AG09319 (cell line): ENCODE measurements around the gene CLIP4.

Experiments
- DNase-seq: peaks from one replicate; pipeline ENCODE4 v3.0.0-alpha.2; 2010; ENCODE audit warnings: low read depth; ENCODE audit errors: extremely low read depth
- TF ChIP-seq, protein P1 (sequence below): IDR thresholded peaks from 2 replicates; pipeline ENCODE4 v1.5.1; 2011; ENCODE audit warnings: low read depth, mild to moderate bottlenecking, inconsistent platforms, low read length, moderate library complexity

The CLIP4 gene

DNA sequence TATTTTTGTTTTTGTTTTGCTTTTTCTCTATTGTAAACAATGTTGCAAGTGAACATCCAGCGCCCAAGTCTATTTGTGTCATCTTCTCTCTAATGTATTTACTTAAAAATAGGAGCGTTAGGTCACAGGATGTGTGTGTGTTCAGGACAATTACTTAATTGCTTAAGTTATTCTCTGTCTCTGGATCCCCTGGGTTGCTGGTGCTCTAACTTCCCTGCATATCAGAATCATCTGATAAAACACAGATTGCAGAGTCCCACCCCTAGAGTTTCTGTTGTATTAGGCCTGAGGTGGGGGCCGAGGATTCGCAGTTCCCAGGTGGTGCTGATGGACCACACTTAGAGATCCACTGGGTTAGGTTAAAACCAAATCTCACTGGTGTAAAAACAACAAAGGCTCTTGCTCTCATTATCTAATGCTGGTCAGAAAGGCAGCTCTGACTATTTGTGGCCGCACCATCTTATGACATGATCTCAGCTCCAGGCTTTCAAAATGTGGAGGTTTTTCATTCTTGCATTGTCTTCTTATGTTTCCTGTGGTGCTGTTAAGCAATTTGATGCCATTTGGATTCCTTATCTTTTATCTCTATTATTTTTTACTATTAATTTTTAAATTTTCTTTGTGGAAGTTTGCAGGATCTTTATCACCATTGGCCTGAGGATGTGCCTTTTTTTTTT lies 87.7 kb downstream of the CLIP4 start:
- DNase-seq = no peak
- TF ChIP-seq, protein P1, sequence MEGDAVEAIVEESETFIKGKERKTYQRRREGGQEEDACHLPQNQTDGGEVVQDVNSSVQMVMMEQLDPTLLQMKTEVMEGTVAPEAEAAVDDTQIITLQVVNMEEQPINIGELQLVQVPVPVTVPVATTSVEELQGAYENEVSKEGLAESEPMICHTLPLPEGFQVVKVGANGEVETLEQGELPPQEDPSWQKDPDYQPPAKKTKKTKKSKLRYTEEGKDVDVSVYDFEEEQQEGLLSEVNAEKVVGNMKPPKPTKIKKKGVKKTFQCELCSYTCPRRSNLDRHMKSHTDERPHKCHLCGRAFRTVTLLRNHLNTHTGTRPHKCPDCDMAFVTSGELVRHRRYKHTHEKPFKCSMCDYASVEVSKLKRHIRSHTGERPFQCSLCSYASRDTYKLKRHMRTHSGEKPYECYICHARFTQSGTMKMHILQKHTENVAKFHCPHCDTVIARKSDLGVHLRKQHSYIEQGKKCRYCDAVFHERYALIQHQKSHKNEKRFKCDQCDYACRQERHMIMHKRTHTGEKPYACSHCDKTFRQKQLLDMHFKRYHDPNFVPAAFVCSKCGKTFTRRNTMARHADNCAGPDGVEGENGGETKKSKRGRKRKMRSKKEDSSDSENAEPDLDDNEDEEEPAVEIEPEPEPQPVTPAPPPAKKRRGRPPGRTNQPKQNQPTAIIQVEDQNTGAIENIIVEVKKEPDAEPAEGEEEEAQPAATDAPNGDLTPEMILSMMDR = no peak

DNA sequence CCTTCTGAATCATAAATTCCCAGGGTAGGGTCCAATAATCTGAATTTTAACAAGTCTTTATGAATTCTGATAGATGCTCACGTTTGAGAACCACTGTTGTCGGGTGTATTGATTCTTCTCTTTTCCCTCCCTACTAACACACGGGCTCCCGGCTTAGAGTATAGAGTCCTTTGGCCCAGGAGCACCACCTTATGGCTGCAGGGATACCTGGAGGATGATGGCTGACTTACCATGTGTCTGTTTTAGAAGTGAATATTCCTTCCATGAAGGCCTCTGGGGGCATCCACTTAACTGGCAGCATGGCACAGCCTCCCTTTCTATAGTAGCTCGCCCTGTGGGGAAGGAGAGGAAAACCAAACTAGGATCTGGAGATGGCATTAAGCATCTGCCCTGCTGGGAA lies 91.7 kb downstream of the CLIP4 start:
- TF ChIP-seq, protein P1 = no peak; the same call in 1 of the 2 replicates
- no peak for DNase-seq

DNA sequence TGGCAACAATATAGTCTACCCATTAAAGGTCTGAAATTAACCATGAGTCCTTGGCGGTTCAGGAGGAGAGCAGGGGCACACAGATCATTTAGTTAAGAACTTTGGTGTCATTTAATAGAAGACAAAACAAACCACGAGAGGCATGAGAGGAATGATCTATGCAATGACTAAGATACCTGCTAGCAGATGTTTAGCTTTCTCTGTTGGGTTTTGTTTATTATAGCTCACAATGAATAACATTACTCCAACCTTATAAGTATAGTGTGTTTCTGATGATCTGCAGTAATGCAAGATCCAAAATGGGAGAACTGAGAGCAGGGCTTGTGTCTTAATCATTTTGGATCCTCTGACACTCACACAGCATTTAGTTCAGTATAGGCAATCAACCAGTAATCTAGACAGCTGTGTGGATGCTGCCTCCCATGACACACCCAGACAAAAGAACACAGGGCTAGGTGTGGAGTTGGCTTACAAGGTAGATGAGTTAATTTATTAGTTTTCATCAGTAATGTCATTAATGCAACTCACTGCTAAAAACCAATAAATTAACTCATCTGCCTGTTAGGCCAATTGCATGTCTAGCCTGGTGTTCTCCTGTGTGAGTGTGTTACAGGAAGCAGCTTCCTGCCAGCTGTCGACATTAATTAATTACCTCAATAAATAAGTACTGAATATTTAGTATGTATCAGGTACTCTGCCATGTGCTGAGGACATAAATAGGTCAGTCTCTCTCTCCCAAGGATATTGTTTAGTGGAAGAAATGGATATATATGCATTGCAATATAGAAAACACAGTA lies 92.3 kb downstream of the CLIP4 start:
- DNase-seq = no peak
- TF ChIP-seq, protein P1 = no peak

DNA sequence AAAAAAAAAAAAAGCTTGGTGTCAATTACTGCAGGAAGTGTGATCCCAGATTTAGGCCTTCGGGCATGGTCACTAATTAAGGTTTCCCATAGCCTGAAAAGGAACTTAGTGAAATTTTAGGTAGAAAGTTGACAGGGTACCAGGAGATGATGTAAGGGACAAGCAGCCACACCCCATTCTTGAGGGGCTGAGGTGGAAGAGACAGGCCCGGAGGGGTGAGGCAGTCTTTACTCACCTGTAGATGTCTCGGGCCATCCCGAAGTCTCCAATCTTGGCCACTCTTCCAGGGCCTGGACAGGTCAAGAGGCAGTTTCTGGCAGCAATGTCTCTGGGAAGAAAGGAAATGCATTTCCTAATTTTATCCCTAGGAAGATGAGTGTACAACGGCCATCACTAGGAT lies 94.3 kb downstream of the CLIP4 start:
- TF ChIP-seq, protein P1 = no peak
- no peak for DNase-seq

DNA sequence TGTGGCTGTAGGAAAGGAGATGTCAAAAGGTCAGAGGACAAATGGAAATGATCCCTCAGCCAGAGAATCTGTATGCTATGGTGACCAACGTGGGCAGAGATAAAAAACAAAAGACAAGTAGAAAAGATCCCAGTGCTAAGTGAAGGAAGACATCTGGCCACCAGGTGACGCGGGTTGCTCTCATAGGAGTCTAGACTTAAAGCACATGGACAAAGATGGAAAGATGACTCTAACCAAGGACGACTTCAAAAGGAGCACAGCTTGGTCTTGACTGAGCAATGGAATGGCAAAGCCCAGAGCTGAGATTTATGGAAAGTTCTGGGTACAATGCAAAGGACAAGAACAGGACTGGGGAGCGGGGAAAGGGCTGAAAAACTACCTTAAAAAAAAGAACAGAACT lies 96.8 kb downstream of the CLIP4 start:
- DNase-seq = no peak
- TF ChIP-seq, protein P1 = peak; percentile 35

DNA sequence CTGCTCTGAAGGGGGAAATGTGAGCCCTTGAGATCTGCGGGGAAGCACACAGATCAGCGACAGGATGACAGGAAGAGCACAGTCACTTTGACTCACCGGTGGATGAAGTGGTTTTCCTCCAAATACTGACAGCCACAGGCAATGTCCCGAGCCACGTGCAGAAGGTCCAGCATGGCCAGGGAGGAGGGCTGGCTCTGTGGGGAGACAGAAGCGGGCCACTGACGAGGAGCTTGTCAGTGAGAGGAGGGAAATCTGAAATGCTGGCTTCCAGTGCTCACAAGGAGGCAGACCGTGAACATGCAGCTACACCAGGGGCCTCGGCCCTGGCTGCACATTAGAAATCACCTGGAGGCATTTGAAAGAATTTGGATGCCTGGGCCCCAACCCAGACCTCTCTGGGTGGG lies 98.7 kb downstream of the CLIP4 start:
- no peak for DNase-seq
- TF ChIP-seq, protein P1 = no peak

DNA sequence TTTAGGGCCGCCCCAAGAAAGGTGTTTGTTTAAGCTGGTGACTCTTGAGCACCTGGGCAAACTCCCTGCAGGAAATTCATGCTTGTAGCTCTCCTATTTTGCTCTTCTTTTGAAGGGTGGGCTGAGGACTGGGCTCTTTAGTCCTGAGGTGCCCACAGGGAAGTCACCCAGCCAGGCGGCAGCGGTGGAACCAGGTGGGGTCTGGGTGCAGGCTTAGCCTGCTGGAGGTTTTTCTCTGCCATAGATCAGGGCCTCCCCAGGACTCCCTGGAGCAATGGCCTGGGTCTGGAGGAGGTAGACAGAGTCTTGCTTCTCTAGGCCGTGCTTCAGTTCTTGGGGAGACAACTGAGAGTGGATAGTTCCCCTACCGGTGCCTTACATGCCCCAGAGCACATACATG lies 99.9 kb downstream of the CLIP4 start:
- TF ChIP-seq, protein P1 = no peak
- no peak for DNase-seq
